Parathyroid adenoma (tissue), 2 donors: ENCODE results near the gene POC5.

Source experiments
- H2AFZ ChIP-seq: fragments of 300-600 bp; sonication (generic); one replicate; pipeline ENCODE4 v1.7.0; 2017; ENCODE audit warnings: antibody characterized with exemption, mild to moderate bottlenecking
- H3K27ac ChIP-seq: fragments of 300-600 bp; sonication (generic); one replicate; pipeline ENCODE4 v1.7.0; 2017
- H3K27me3 ChIP-seq: fragments of 300-600 bp; sonication (generic); one replicate; pipeline ENCODE4 v1.7.0; 2017; ENCODE audit warnings: low read length; ENCODE audit not compliant: control insufficient read depth, insufficient read depth
- H3K36me3 ChIP-seq: fragments of 300-600 bp; sonication (generic); one replicate; pipeline ENCODE4 v1.7.0; 2017; ENCODE audit warnings: low read length; ENCODE audit not compliant: control insufficient read depth, insufficient read depth
- H3K4me1 ChIP-seq: fragments of 300-600 bp; sonication (generic); one replicate; pipeline ENCODE4 v1.7.0; 2017; ENCODE audit warnings: control low read depth
- H3K4me2 ChIP-seq: fragments of 300-600 bp; sonication (generic); one replicate; pipeline ENCODE4 v1.7.0; 2017; ENCODE audit warnings: low read length
- H3K4me3 ChIP-seq: fragments of 300-600 bp; sonication (generic); one replicate; pipeline ENCODE4 v1.7.0; 2017; ENCODE audit warnings: low read depth, low read length
- H3K79me2 ChIP-seq: fragments of 300-600 bp; sonication (generic); one replicate; pipeline ENCODE4 v1.7.0; 2017; ENCODE audit warnings: control low read depth
- H3K9ac ChIP-seq: fragments of 300-600 bp; sonication (generic); one replicate; pipeline ENCODE4 v1.7.0; 2017; ENCODE audit warnings: mild to moderate bottlenecking
- H3K9me3 ChIP-seq: fragments of 300-600 bp; sonication (generic); one replicate; pipeline ENCODE4 v1.7.0; 2017; ENCODE audit warnings: low read length; ENCODE audit not compliant: control insufficient read depth
- CTCF ChIP-seq: fragments of 300-600 bp; sonication (generic); IDR thresholded peaks from one replicate; pipeline ENCODE4 v1.7.0; 2017; ENCODE audit warnings: antibody characterized with exemption, mild to moderate bottlenecking
- donor health status: primary hyperparathyroidism.

Gene POC5

GRCh38 chr5:75670577-75670976 lies 46.7 kb downstream of the POC5 start:
- H3K36me3 ChIP-seq: no peaks in the 10 kb centered on the region
- no peak overlapping the region for H3K4me3 ChIP-seq
- no peaks in the 10 kb centered on the region for H3K9me3 ChIP-seq
- H2AFZ ChIP-seq: no peak overlapping the region
- H3K27me3 ChIP-seq: no peaks in the 10 kb centered on the region
- no peak for TF ChIP-seq CTCF
- peaks cover 33% of the 10 kb centered on the region for H3K4me1 ChIP-seq
- H3K4me2 ChIP-seq: no peak overlapping the region
- no peak overlapping the region for H3K9ac ChIP-seq
- peak overlapping the region; percentile 2 for H3K27ac ChIP-seq
- H3K79me2 ChIP-seq: peaks cover 3% of the 10 kb centered on the region

GRCh38 chr5:75668977-75669689 lies 48.1 kb downstream of the POC5 start:
- H3K4me3 ChIP-seq: peak overlapping the region; percentile 40

GRCh38 chr5:75668445-75668844 lies 48.8 kb downstream of the POC5 start:
- peak overlapping the region; percentile 84 for H2AFZ ChIP-seq
- TF ChIP-seq CTCF: no peak
- H3K27ac ChIP-seq: peak overlapping the region; percentile 69
- peaks cover 3% of the 10 kb centered on the region for H3K79me2 ChIP-seq
- H3K36me3 ChIP-seq: no peaks in the 10 kb centered on the region
- no peak overlapping the region for H3K4me3 ChIP-seq
- H3K9ac ChIP-seq: no peak overlapping the region
- no peaks in the 10 kb centered on the region for H3K27me3 ChIP-seq
- no peak overlapping the region for H3K4me2 ChIP-seq
- H3K4me1 ChIP-seq: peaks cover 23% of the 10 kb centered on the region
- no peaks in the 10 kb centered on the region for H3K9me3 ChIP-seq

More at GRCh38 chr5:75668977-75669689, 48.1 kb downstream of the POC5 start:
- Histone ChIP-seq H3K9me3 (no peaks in the 10 kb centered on the region), H3K9ac (no peak overlapping the region), H3K4me1 (peaks cover 23% of the 10 kb centered on the region), H3K27ac (peak overlapping the region; percentile 69), H3K27me3 (no peaks in the 10 kb centered on the region), H2AFZ (peak overlapping the region; percentile 84), H3K4me2 (peak overlapping the region; percentile 54), H3K79me2 (peaks cover 3% of the 10 kb centered on the region), H3K36me3 (no peaks in the 10 kb centered on the region)
- no peak for TF ChIP-seq CTCF

GRCh38 chr5:75667586-75667985 lies 49.7 kb downstream of the POC5 start:
- peaks cover 23% of the 10 kb centered on the region for H3K4me1 ChIP-seq
- peak; percentile 19 for TF ChIP-seq CTCF
- H3K79me2 ChIP-seq: peaks cover 3% of the 10 kb centered on the region
- H3K9ac ChIP-seq: no peak overlapping the region
- peak overlapping the region; percentile 84 for H2AFZ ChIP-seq
- H3K9me3 ChIP-seq: no peaks in the 10 kb centered on the region
- H3K36me3 ChIP-seq: no peaks in the 10 kb centered on the region
- H3K4me2 ChIP-seq: no peak overlapping the region
- no peaks in the 10 kb centered on the region for H3K27me3 ChIP-seq
- H3K27ac ChIP-seq: peak overlapping the region; percentile 69
- H3K4me3 ChIP-seq: no peak overlapping the region

- Histone ChIP-seq H3K4me3 (no peak overlapping the region), H3K9me3 (no peaks in the 10 kb centered on the region), H3K4me2 (no peak overlapping the region), H3K9ac (no peak overlapping the region), H3K27me3 (no peaks in the 10 kb centered on the region), H3K36me3 (no peaks in the 10 kb centered on the region), H3K4me1 (peaks cover 23% of the 10 kb centered on the region), H3K27ac (peak overlapping the region; percentile 69), H3K79me2 (peaks cover 3% of the 10 kb centered on the region), H2AFZ (peak overlapping the region; percentile 84)
- TF ChIP-seq CTCF: peak; percentile 40
These were observed 50.4 kb downstream of the POC5 start for GRCh38 chr5:75666801-75667200.
